CD4-positive, CD25-positive, alpha-beta regulatory T cell (primary cell): ENCODE measurements around the gene NRL. TPM values are rescaled to one million over a fixed set of nuclear protein-coding genes. Genes with fewer than 3 reads are reported as not detected.
A peak's percentile ranks its signal among the peaks of the same experiment; 100 is the strongest.

Experiments used
- ATAC-seq, 2 donors: fragments of 150-1000 bp; cut with Tn5 transposase; one replicate each; pipeline ENCODE4 v1.10.0; 2021; ENCODE audit warnings: low read depth in 2 of 2, moderate number of reproducible peaks in 2 of 2, moderate library complexity in 1 of 2
- DNase-seq, 3 donors: peaks; one replicate each; pipeline versions ENCODE4 v3.0.0 to v3.0.0-alpha.2; 2012 to 2022; ENCODE audit warnings: mixed read lengths in 1 of 3
- H3K27ac ChIP-seq: one replicate; pipeline ENCODE4 v1.7.0; 2013; ENCODE audit warnings: mild to moderate bottlenecking, low read length; ENCODE audit not compliant: insufficient read depth, poor library complexity, severe bottlenecking
- H3K27me3 ChIP-seq: one replicate; pipeline ENCODE4 v1.7.0; 2013; ENCODE audit warnings: low read length; ENCODE audit not compliant: control insufficient read depth, insufficient read depth
- H3K36me3 ChIP-seq: one replicate; pipeline ENCODE4 v1.7.0; 2013; ENCODE audit warnings: mild to moderate bottlenecking, low read length, moderate library complexity; ENCODE audit not compliant: control insufficient read depth, insufficient read depth
- H3K4me1 ChIP-seq: 2 replicates; pipeline ENCODE4 v1.7.0; 2013; ENCODE audit warnings: mild to moderate bottlenecking, low read length; ENCODE audit not compliant: insufficient read depth, control insufficient read depth, poor library complexity, severe bottlenecking
- H3K4me3 ChIP-seq: one replicate; pipeline ENCODE4 v1.7.0; 2013; ENCODE audit warnings: low read depth, mild to moderate bottlenecking, low read length, moderate library complexity
- H3K9me3 ChIP-seq, 2 experiments: 1 replicate in 1 of 2; 2 replicates in 1 of 2; pipeline ENCODE4 v1.7.0; 2013; ENCODE audit warnings: low read length in 2 of 2, mild to moderate bottlenecking in 1 of 2, moderate library complexity in 1 of 2; ENCODE audit not compliant: control insufficient read depth in 2 of 2
- H3K27ac Mint-ChIP-seq, 3 donors: one replicate each; pipeline ENCODE4 v1.8.0; 2020 to 2022; ENCODE audit warnings: mild to moderate bottlenecking in 3 of 3, mixed read lengths in 3 of 3, moderate library complexity in 2 of 3
- H3K27me3 Mint-ChIP-seq: one replicate; pipeline ENCODE4 v1.8.0; 2022; ENCODE audit warnings: mild to moderate bottlenecking, mixed read lengths
- H3K36me3 Mint-ChIP-seq: one replicate; pipeline ENCODE4 v1.8.0; 2020; ENCODE audit warnings: mixed read lengths
- H3K4me1 Mint-ChIP-seq, 4 donors: one replicate each; pipeline ENCODE4 v1.8.0; 2020 to 2022; ENCODE audit warnings: mixed read lengths in 4 of 4, mild to moderate bottlenecking in 1 of 4
- H3K4me3 Mint-ChIP-seq, 4 donors: one replicate each; pipeline ENCODE4 v1.8.0; 2020 to 2022; ENCODE audit warnings: mild to moderate bottlenecking in 4 of 4, mixed read lengths in 4 of 4, moderate library complexity in 3 of 4
- H3K9me3 Mint-ChIP-seq, 7 donors: one replicate each; pipeline ENCODE4 v1.8.0; 2020 to 2022; ENCODE audit warnings: mixed read lengths in 7 of 7, mild to moderate bottlenecking in 3 of 7, moderate library complexity in 2 of 7
- polyA plus RNA-seq, 4 donors: library from polyadenylated mRNA; unstranded; fragments of 300-500 nt; fragmentation: Illumina TruSeq; gene quantifications; one replicate each; pipeline ENCODE4 v1.2.3, GENCODE V29; 2021
- total RNA-seq: library from RNA; stranded (reverse); gene quantifications from one replicate; pipeline ENCODE4 v1.2.3, GENCODE V29; 2022

Gene NRL
- total and polyA plus RNA-seq, 5 donors from 2014 or later = 1.9 to 2.9 (median 2.2) TPM

GRCh38 chr14:24080888-24081738 is 33.6 kb downstream of the NRL start:
- H3K27ac ChIP-seq = peak overlapping the region; percentile 47

DNA sequence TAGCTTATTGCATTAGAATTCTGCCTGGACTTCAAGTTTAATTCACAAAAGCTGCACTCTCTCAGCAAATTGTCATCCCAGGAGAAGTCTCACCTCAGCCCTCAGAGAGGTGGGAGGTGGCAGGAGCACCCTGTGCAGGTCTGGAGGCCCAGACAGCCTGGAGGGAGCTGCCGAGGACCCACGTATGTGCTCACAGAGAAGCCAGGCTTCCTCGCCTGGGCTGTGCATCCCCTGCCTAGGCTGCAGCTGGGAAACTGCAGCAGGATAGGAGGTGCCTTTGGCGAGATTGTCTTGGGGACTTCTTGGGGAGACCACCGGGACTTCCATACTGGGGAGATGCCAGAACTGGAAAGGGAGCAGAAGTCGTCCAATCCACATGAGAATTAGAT is 34.6 kb downstream of the NRL start:
- Mint-ChIP-seq H3K4me3 (peak overlapping the region; percentile 61 to 91 (median 88)), H3K36me3 (no peaks in the 10 kb centered on the region), H3K27ac (peak overlapping the region; percentile 69 to 92 (median 83)), H3K27me3 (no peaks in the 10 kb centered on the region), H3K4me1 (peaks cover 3 to 26% (median 16%) of the 10 kb centered on the region in 4 donors), H3K9me3 (no peaks in the 10 kb centered on the region)
- no peak for ATAC-seq
- peaks cover 17% of the 10 kb centered on the region for H3K4me1 ChIP-seq
- no peaks in the 10 kb centered on the region for H3K27me3 ChIP-seq
- no peak for DNase-seq
- no peak overlapping the region for H3K27ac ChIP-seq
- no peaks in the 10 kb centered on the region for H3K36me3 ChIP-seq
- H3K4me3 ChIP-seq = no peak overlapping the region
- no peaks in the 10 kb centered on the region for H3K9me3 ChIP-seq

More at GRCh38 chr14:24080888-24081738, 33.6 kb downstream of the NRL start:
- ATAC-seq = peak; percentile 88 to 90
- Histone ChIP-seq H3K4me1 (peaks cover 17% of the 10 kb centered on the region), H3K36me3 (no peaks in the 10 kb centered on the region), H3K27me3 (no peaks in the 10 kb centered on the region), H3K4me3 (peak overlapping the region; percentile 55), H3K9me3 (no peaks in the 10 kb centered on the region)
- H3K4me3 Mint-ChIP-seq = peak overlapping the region; percentile 85 to 94 (median 90)
- H3K27me3 Mint-ChIP-seq = no peaks in the 10 kb centered on the region
- no peaks in the 10 kb centered on the region for H3K9me3 Mint-ChIP-seq
- H3K27ac Mint-ChIP-seq = peak overlapping the region; percentile 69 to 88 (median 69)
- H3K4me1 Mint-ChIP-seq = peaks cover 3 to 26% (median 16%) of the 10 kb centered on the region in 4 donors
- DNase-seq = peak; percentile 57 to 82 (median 69)
- H3K36me3 Mint-ChIP-seq = no peaks in the 10 kb centered on the region

GRCh38 chr14:24079491-24080141 is 35.1 kb downstream of the NRL start:
- H3K4me3 Mint-ChIP-seq = peak overlapping the region in 2 of 4 donors; percentile 90 to 91
- Histone ChIP-seq H3K36me3 (no peaks in the 10 kb centered on the region), H3K4me1 (peaks cover 17% of the 10 kb centered on the region), H3K9me3 (no peaks in the 10 kb centered on the region), H3K27me3 (no peaks in the 10 kb centered on the region), H3K4me3 (no peak overlapping the region), H3K27ac (no peak overlapping the region)
- no peaks in the 10 kb centered on the region for H3K27me3 Mint-ChIP-seq
- H3K9me3 Mint-ChIP-seq = no peaks in the 10 kb centered on the region
- no peak for ATAC-seq
- H3K36me3 Mint-ChIP-seq = no peaks in the 10 kb centered on the region
- no peak for DNase-seq
- H3K4me1 Mint-ChIP-seq = peaks cover 3 to 26% (median 18%) of the 10 kb centered on the region in 4 donors
- peak overlapping the region in 2 of 3 donors; percentile 69 to 84 for H3K27ac Mint-ChIP-seq

DNA sequence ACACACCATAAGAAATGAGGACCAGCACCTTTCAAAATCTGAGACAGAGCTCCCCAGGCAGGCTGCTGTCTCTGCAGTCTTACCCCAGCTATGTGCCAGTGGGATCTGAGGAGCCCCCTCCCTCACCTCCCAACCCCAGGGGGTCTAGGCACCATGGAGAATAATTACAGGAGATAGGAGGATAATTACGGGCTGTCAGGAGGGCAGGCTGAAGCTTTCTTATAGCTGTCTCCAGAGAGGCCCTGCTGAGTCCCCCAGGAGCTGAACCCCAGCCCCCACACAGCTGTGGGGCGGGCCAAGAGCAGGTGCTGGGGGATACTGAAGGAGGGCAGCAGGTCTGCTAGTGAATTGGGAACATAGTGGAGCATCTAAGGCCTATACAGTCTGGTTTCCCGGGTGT is 36.6 kb downstream of the NRL start:
- H3K4me3 Mint-ChIP-seq = peak overlapping the region in 1 of 4 donors; percentile 35
- no peak overlapping the region for H3K4me3 ChIP-seq

DNA sequence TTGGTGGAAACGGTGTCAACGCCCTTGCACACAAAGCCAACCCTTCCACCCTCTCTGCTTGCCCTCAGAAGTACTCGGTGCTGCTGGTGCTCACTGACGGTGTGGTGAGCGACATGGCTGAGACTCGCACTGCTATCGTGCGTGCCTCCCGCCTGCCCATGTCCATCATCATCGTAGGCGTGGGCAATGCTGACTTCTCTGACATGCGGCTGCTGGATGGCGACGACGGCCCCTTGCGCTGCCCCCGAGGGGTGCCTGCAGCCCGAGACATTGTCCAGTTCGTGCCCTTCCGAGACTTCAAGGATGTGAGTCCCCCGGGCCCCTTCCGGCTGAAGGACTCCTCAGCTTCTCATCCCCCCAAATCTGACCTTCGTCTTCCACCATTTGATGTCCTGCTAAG is 37.7 kb downstream of the NRL start:
- no peak for DNase-seq
- Histone ChIP-seq H3K4me1 (peaks cover 15% of the 10 kb centered on the region), H3K4me3 (no peak overlapping the region), H3K27ac (no peak overlapping the region), H3K36me3 (no peaks in the 10 kb centered on the region), H3K27me3 (no peaks in the 10 kb centered on the region), H3K9me3 (no peaks in the 10 kb centered on the region)
- peaks cover 5% of the 10 kb centered on the region for H3K27me3 Mint-ChIP-seq
- H3K4me1 Mint-ChIP-seq = peaks cover 3 to 21% (median 14%) of the 10 kb centered on the region in 4 donors
- no peak overlapping the region for H3K4me3 Mint-ChIP-seq
- no peak overlapping the region for H3K27ac Mint-ChIP-seq
- peaks cover 0 to 2% (median 0%) of the 10 kb centered on the region in 7 donors for H3K9me3 Mint-ChIP-seq
- H3K36me3 Mint-ChIP-seq = no peaks in the 10 kb centered on the region
- no peak for ATAC-seq

More for the DNA sequence above, 36.6 kb downstream of the NRL start:
- H3K27me3 Mint-ChIP-seq = peaks cover 5% of the 10 kb centered on the region
- ATAC-seq = no peak
- H3K9me3 Mint-ChIP-seq = peaks cover 0 to 2% (median 0%) of the 10 kb centered on the region in 7 donors
- DNase-seq = no peak
- Histone ChIP-seq H3K27me3 (no peaks in the 10 kb centered on the region), H3K27ac (no peak overlapping the region), H3K9me3 (no peaks in the 10 kb centered on the region), H3K4me1 (peaks cover 17% of the 10 kb centered on the region), H3K36me3 (no peaks in the 10 kb centered on the region)
- peak overlapping the region in 1 of 3 donors; percentile 11 for H3K27ac Mint-ChIP-seq
- H3K4me1 Mint-ChIP-seq = peaks cover 3 to 26% (median 15%) of the 10 kb centered on the region in 4 donors
- no peaks in the 10 kb centered on the region for H3K36me3 Mint-ChIP-seq

DNA sequence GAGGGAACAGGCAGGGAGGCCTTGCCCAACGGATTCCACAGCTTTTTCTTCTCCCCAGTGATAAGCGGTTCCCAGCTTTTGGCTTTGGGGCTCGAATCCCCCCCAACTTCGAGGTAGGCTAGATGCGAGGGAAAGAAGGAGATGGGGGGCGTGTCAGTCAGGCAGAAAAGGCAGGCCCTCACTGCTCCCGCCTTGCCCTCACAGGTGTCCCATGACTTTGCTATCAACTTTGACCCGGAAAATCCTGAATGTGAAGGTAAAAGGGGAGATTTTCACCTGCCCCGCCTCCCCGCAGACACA is 38.5 kb downstream of the NRL start:
- peaks cover 0 to 17% (median 12%) of the 10 kb centered on the region in 4 donors for H3K4me1 Mint-ChIP-seq

GRCh38 chr14:24075485-24076301 is 39.1 kb downstream of the NRL start:
- ATAC-seq (no peak), DNase-seq (peak in 1 of 3 donors; percentile 35)
- Mint-ChIP-seq H3K27ac (peak overlapping the region in 1 of 3 donors; percentile 7), H3K4me1 (peaks cover 2 to 13% (median 9%) of the 10 kb centered on the region in 4 donors), H3K4me3 (no peak overlapping the region), H3K27me3 (peaks cover 10% of the 10 kb centered on the region), H3K9me3 (peaks cover 0 to 2% (median 0%) of the 10 kb centered on the region in 7 donors), H3K36me3 (no peaks in the 10 kb centered on the region)
- no peaks in the 10 kb centered on the region for H3K27me3 ChIP-seq
- no peak overlapping the region for H3K4me3 ChIP-seq
- H3K9me3 ChIP-seq = no peaks in the 10 kb centered on the region
- H3K4me1 ChIP-seq = peaks cover 6% of the 10 kb centered on the region
- no peak overlapping the region for H3K27ac ChIP-seq
- H3K36me3 ChIP-seq = no peaks in the 10 kb centered on the region

More for the DNA sequence above, 38.5 kb downstream of the NRL start:
- Histone ChIP-seq H3K4me1 (peaks cover 9% of the 10 kb centered on the region), H3K4me3 (no peak overlapping the region), H3K27me3 (no peaks in the 10 kb centered on the region), H3K36me3 (no peaks in the 10 kb centered on the region), H3K27ac (no peak overlapping the region), H3K9me3 (no peaks in the 10 kb centered on the region)
- ATAC-seq = no peak
- no peak for DNase-seq
- no peak overlapping the region for H3K4me3 Mint-ChIP-seq
- peaks cover 0 to 2% (median 0%) of the 10 kb centered on the region in 7 donors for H3K9me3 Mint-ChIP-seq
- H3K27ac Mint-ChIP-seq = no peak overlapping the region
- no peaks in the 10 kb centered on the region for H3K36me3 Mint-ChIP-seq
- H3K27me3 Mint-ChIP-seq = peaks cover 5% of the 10 kb centered on the region
